Measurements from ENCODE around the gene RBFOX1.

DNA sequence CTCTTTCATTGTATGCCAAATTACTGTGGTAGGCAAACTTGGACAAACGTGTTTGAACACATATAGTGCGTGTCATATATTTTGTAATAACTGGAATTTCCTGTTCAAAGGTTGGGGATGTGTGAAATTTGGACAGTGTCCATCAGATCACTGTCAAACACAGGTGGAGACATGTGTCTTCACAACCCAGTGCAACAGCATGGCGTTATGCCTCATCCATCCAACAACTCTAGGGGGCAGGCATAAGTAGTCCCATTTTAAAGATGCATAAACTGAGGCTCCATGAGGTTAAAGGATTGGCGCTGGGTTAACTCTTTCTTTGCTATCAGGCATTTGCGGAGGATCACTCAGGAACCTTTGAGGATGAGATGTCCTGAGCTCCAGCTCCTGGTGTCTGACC is 103.7 kb downstream of the RBFOX1 start:
- TF ChIP-seq EP300 (conservative IDR thresholded peaks at IDR 0.05; ENCODE audit: poor library complexity, severe bottlenecking) (no peak), EZH2 (IDR thresholded peaks at IDR 0.05; ENCODE audit: borderline replicate concordance, insufficient read depth, low read length, poor library complexity, severe bottlenecking) (no peak), SMC3 (conservative IDR thresholded peaks at IDR 0.05; ENCODE audit: poor library complexity) (no peak), POLR2AphosphoS5 (IDR thresholded peaks at IDR 0.05) (no peak), TAF1 (IDR thresholded peaks at IDR 0.05; ENCODE audit: low read depth) (no peak), RAD21 (conservative IDR thresholded peaks at IDR 0.05) (no peak), MXI1 (conservative IDR thresholded peaks at IDR 0.05; ENCODE audit: poor library complexity, severe bottlenecking) (no peak)
- TF ChIP-seq, protein P1, sequence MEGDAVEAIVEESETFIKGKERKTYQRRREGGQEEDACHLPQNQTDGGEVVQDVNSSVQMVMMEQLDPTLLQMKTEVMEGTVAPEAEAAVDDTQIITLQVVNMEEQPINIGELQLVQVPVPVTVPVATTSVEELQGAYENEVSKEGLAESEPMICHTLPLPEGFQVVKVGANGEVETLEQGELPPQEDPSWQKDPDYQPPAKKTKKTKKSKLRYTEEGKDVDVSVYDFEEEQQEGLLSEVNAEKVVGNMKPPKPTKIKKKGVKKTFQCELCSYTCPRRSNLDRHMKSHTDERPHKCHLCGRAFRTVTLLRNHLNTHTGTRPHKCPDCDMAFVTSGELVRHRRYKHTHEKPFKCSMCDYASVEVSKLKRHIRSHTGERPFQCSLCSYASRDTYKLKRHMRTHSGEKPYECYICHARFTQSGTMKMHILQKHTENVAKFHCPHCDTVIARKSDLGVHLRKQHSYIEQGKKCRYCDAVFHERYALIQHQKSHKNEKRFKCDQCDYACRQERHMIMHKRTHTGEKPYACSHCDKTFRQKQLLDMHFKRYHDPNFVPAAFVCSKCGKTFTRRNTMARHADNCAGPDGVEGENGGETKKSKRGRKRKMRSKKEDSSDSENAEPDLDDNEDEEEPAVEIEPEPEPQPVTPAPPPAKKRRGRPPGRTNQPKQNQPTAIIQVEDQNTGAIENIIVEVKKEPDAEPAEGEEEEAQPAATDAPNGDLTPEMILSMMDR (IDR thresholded peaks at IDR 0.05; ENCODE audit: poor library complexity, severe bottlenecking) = no peak
- TF ChIP-seq, protein P2, sequence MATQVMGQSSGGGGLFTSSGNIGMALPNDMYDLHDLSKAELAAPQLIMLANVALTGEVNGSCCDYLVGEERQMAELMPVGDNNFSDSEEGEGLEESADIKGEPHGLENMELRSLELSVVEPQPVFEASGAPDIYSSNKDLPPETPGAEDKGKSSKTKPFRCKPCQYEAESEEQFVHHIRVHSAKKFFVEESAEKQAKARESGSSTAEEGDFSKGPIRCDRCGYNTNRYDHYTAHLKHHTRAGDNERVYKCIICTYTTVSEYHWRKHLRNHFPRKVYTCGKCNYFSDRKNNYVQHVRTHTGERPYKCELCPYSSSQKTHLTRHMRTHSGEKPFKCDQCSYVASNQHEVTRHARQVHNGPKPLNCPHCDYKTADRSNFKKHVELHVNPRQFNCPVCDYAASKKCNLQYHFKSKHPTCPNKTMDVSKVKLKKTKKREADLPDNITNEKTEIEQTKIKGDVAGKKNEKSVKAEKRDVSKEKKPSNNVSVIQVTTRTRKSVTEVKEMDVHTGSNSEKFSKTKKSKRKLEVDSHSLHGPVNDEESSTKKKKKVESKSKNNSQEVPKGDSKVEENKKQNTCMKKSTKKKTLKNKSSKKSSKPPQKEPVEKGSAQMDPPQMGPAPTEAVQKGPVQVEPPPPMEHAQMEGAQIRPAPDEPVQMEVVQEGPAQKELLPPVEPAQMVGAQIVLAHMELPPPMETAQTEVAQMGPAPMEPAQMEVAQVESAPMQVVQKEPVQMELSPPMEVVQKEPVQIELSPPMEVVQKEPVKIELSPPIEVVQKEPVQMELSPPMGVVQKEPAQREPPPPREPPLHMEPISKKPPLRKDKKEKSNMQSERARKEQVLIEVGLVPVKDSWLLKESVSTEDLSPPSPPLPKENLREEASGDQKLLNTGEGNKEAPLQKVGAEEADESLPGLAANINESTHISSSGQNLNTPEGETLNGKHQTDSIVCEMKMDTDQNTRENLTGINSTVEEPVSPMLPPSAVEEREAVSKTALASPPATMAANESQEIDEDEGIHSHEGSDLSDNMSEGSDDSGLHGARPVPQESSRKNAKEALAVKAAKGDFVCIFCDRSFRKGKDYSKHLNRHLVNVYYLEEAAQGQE (IDR thresholded peaks at IDR 0.05; ENCODE audit: borderline replicate concordance) = no peak
